DMS153 treated with DMSO at 0.1 percent for 48 hours (cell line): ENCODE data around the gene UBR4.
"Not testable (repeated sequence)": the region's sequence is repeated elsewhere in the genome, so short reads cannot be mapped to it uniquely, and the experiment has no call there.

ENCODE experiments used
- DNase-seq: peaks from one replicate; lab custom pipeline; 2025; ENCODE audit not compliant: unreplicated experiment; lab: John Stamatoyannopoulos, UW

UBR4 gene

GRCh38 chr1:19191811-19192210 is 18.3 kb downstream of the UBR4 start:
- no peak for DNase-seq

GRCh38 chr1:19190468-19190867 is 19.6 kb downstream of the UBR4 start:
- no peak for DNase-seq

GRCh38 chr1:19189270-19189669 is 20.8 kb downstream of the UBR4 start:
- DNase-seq = no peak

GRCh38 chr1:19187852-19188251 is 22.2 kb downstream of the UBR4 start:
- DNase-seq = no peak

GRCh38 chr1:19186001-19186400 is 24.1 kb downstream of the UBR4 start:
- no peak for DNase-seq

- DNase-seq = no peak
These were observed 27.8 kb downstream of the UBR4 start for GRCh38 chr1:19182223-19182622.

GRCh38 chr1:19180265-19180657 is 29.8 kb downstream of the UBR4 start:
- DNase-seq = not testable (repeated sequence)

- DNase-seq = no peak
These were observed 30.3 kb downstream of the UBR4 start for GRCh38 chr1:19179597-19180264.

GRCh38 chr1:19178734-19179398 is 31.2 kb downstream of the UBR4 start:
- no peak for DNase-seq

- DNase-seq = no peak
These were observed 32.3 kb downstream of the UBR4 start for GRCh38 chr1:19177811-19178210.

GRCh38 chr1:19169642-19170041 is 40.4 kb downstream of the UBR4 start:
- DNase-seq = no peak

GRCh38 chr1:19167140-19167539 is 42.9 kb downstream of the UBR4 start:
- no peak for DNase-seq

- no peak for DNase-seq
These were observed 44.0 kb downstream of the UBR4 start for GRCh38 chr1:19166066-19166465.

- no peak for DNase-seq
These were observed 44.6 kb downstream of the UBR4 start for GRCh38 chr1:19165501-19165900.

- DNase-seq = no peak
These were observed 45.6 kb downstream of the UBR4 start for GRCh38 chr1:19164274-19165015.

- no peak for DNase-seq
These were observed 46.8 kb downstream of the UBR4 start for GRCh38 chr1:19163261-19163660.

- no peak for DNase-seq
These were observed 49.2 kb downstream of the UBR4 start for GRCh38 chr1:19160831-19161230.

GRCh38 chr1:19157653-19158052 is 52.4 kb downstream of the UBR4 start:
- DNase-seq = no peak

- no peak for DNase-seq
These were observed 53.4 kb downstream of the UBR4 start for GRCh38 chr1:19156676-19157075.

GRCh38 chr1:19154876-19155275 is 55.2 kb downstream of the UBR4 start:
- no peak for DNase-seq

- DNase-seq = no peak
These were observed 56.9 kb downstream of the UBR4 start for GRCh38 chr1:19153169-19153568.

- DNase-seq = no peak
These were observed 58.5 kb downstream of the UBR4 start for GRCh38 chr1:19151537-19151936.
